Measurements from ENCODE around the gene PSMD2. TPM values are rescaled to one million over a fixed set of nuclear protein-coding genes. Genes with fewer than 3 reads are reported as not detected.

PSMD2 gene
- total RNA-seq, 1 donor from 2014 or later, result 504 TPM

- no peak for DNase-seq (ENCODE audit: extremely low read depth, low read depth, low spot score)
Measured at GRCh38 chr3:184315871-184316661, 17.0 kb downstream of the PSMD2 start.

- no peak for DNase-seq (ENCODE audit: extremely low read depth, low read depth, low spot score)
Measured at GRCh38 chr3:184316792-184317191, 17.8 kb downstream of the PSMD2 start.

- no peak for DNase-seq (ENCODE audit: extremely low read depth, low read depth, low spot score)
Measured at GRCh38 chr3:184317201-184317600, 18.2 kb downstream of the PSMD2 start.

GRCh38 chr3:184320104-184320445 lies 21.0 kb downstream of the PSMD2 start:
- no peak for DNase-seq (ENCODE audit: extremely low read depth, low read depth, low spot score)

- DNase-seq (ENCODE audit: extremely low read depth, low read depth, low spot score), result no peak
Measured at GRCh38 chr3:184321666-184322065, 22.6 kb downstream of the PSMD2 start.

GRCh38 chr3:184322731-184323487 lies 23.9 kb downstream of the PSMD2 start:
- no peak for DNase-seq (ENCODE audit: extremely low read depth, low read depth, low spot score)

GRCh38 chr3:184323696-184324095 lies 24.7 kb downstream of the PSMD2 start:
- DNase-seq (ENCODE audit: extremely low read depth, low read depth, low spot score), result no peak

- no peak for DNase-seq (ENCODE audit: extremely low read depth, low read depth, low spot score)
Measured at GRCh38 chr3:184325269-184325668, 26.2 kb downstream of the PSMD2 start.

GRCh38 chr3:184325715-184326369 lies 26.8 kb downstream of the PSMD2 start:
- no peak for DNase-seq (ENCODE audit: extremely low read depth, low read depth, low spot score)

- no peak for DNase-seq (ENCODE audit: extremely low read depth, low read depth, low spot score)
Measured at GRCh38 chr3:184327171-184327570, 28.1 kb downstream of the PSMD2 start.

- no peak for DNase-seq (ENCODE audit: extremely low read depth, low read depth, low spot score)
Measured at GRCh38 chr3:184328516-184328915, 29.5 kb downstream of the PSMD2 start.

GRCh38 chr3:184332370-184333090 lies 33.5 kb downstream of the PSMD2 start:
- DNase-seq (ENCODE audit: extremely low read depth, low read depth, low spot score), result peak; percentile 91

GRCh38 chr3:184333190-184333589 lies 34.1 kb downstream of the PSMD2 start:
- DNase-seq (ENCODE audit: extremely low read depth, low read depth, low spot score), result no peak

GRCh38 chr3:184333700-184334099 lies 34.7 kb downstream of the PSMD2 start:
- no peak for DNase-seq (ENCODE audit: extremely low read depth, low read depth, low spot score)

GRCh38 chr3:184334470-184335158 lies 35.6 kb downstream of the PSMD2 start:
- no peak for DNase-seq (ENCODE audit: extremely low read depth, low read depth, low spot score)

- no peak for DNase-seq (ENCODE audit: extremely low read depth, low read depth, low spot score)
Measured at GRCh38 chr3:184335291-184335660, 36.2 kb downstream of the PSMD2 start.

GRCh38 chr3:184335661-184336546 lies 36.9 kb downstream of the PSMD2 start:
- no peak for DNase-seq (ENCODE audit: extremely low read depth, low read depth, low spot score)

GRCh38 chr3:184336547-184337398 lies 37.7 kb downstream of the PSMD2 start:
- DNase-seq (ENCODE audit: extremely low read depth, low read depth, low spot score), result no peak

GRCh38 chr3:184337399-184337714 lies 38.3 kb downstream of the PSMD2 start, which contains the start of gene FAM131A:
Gene FAM131A, plus strand, starts transcription at chr3:184337600. Its CDS starts 31 bp downstream, at chr3:184337631.
- DNase-seq (ENCODE audit: extremely low read depth, low read depth, low spot score), result no peak
